HFFc6 (cell line): ENCODE measurements around the gene ACAA2. TPM values are rescaled to one million over a fixed set of nuclear protein-coding genes. Genes with fewer than 3 reads are reported as not detected.

Experiments used
- DNase-seq: peaks from one replicate; pipeline ENCODE4 v3.0.0-alpha.2; 2018
- H3K27ac Mint-ChIP-seq: 2 replicates; pipeline ENCODE4 v1.8.0; 2020; ENCODE audit warnings: mild to moderate bottlenecking, mixed read lengths
- H3K27me3 Mint-ChIP-seq: 2 replicates; pipeline ENCODE4 v1.8.0; 2021; ENCODE audit warnings: mild to moderate bottlenecking, moderate library complexity, mixed read lengths; ENCODE audit not compliant: insufficient read depth
- H3K36me3 Mint-ChIP-seq: 2 replicates; pipeline ENCODE4 v1.8.0; 2021; ENCODE audit warnings: low read depth, mixed read lengths
- H3K4me1 Mint-ChIP-seq: 2 replicates; pipeline ENCODE4 v1.8.0; 2020; ENCODE audit warnings: low read depth, mixed read lengths
- H3K4me3 Mint-ChIP-seq: 2 replicates; pipeline ENCODE4 v1.8.0; 2020; ENCODE audit warnings: mild to moderate bottlenecking, moderate library complexity, mixed read lengths
- H3K9me3 Mint-ChIP-seq: 2 replicates; pipeline ENCODE4 v1.8.0; 2020; ENCODE audit warnings: mild to moderate bottlenecking, mixed read lengths
- total RNA-seq, 6 experiments: library from RNA; stranded (reverse); fragmentation: NEBNext Ultra II Directional; extraction: Animal tissue kit (Norgen Biotek cat#: 25700); gene quantifications; 2 replicates in 1 of 6; 3 replicates in 5 of 6; pipeline ENCODE4 v1.2.3, GENCODE V29; 2021
- TF ChIP-seq, protein P1 (sequence below): fragments of 200-600 bp; sonication (generic); IDR thresholded peaks from 2 replicates; pipeline ENCODE4 v1.5.0; 2021; ENCODE audit warnings: antibody characterized with exemption, mild to moderate bottlenecking

Gene ACAA2
- total RNA-seq, 6 experiments from 2014 or later, result 6.3 to 23.3 (median 7.1) TPM

DNA sequence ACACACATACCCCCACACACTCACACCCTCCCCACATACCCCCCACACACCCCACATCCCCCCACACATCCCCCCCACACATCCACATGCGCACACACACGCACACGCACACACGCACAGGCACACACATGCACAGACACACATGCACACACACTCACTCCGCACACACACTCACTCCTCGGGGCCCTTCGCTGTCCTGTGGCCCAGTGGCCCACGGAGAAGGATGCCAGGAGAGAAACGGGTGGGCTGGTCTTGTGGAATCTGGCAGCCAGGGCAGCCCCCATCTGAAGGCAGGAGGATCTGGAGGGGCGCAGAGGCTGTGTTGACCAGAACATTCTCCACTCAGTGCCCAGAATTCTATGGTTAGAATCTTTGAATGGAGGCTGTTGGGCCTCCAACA lies 51.6 kb downstream of the ACAA2 start:
- Mint-ChIP-seq H3K4me3 (no peak overlapping the region), H3K36me3 (no peaks in the 10 kb centered on the region), H3K27ac (no peak overlapping the region), H3K9me3 (no peaks in the 10 kb centered on the region), H3K27me3 (peaks cover 12% of the 10 kb centered on the region), H3K4me1 (no peaks in the 10 kb centered on the region)
- DNase-seq, result no peak
- TF ChIP-seq, protein P1, sequence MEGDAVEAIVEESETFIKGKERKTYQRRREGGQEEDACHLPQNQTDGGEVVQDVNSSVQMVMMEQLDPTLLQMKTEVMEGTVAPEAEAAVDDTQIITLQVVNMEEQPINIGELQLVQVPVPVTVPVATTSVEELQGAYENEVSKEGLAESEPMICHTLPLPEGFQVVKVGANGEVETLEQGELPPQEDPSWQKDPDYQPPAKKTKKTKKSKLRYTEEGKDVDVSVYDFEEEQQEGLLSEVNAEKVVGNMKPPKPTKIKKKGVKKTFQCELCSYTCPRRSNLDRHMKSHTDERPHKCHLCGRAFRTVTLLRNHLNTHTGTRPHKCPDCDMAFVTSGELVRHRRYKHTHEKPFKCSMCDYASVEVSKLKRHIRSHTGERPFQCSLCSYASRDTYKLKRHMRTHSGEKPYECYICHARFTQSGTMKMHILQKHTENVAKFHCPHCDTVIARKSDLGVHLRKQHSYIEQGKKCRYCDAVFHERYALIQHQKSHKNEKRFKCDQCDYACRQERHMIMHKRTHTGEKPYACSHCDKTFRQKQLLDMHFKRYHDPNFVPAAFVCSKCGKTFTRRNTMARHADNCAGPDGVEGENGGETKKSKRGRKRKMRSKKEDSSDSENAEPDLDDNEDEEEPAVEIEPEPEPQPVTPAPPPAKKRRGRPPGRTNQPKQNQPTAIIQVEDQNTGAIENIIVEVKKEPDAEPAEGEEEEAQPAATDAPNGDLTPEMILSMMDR, result no peak

DNA sequence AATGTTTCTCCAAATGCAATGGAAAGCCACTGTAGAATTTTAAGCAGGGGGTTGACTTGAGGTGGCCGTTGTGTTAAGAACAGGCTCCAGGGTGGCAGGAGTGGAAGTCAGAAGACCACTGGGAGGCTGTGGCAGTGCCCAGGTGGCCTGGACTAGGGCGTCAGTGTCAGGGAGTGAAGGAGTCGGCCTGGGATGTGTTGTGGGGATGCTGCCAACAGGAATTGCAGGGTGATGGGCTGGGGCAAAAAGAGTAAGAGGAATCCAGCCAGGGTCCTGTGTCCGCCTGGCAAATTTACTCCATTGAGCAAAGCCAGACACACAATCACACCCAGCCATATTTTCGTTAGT lies 55.1 kb downstream of the ACAA2 start:
- Mint-ChIP-seq H3K4me1 (no peaks in the 10 kb centered on the region), H3K27ac (no peak overlapping the region), H3K9me3 (no peaks in the 10 kb centered on the region), H3K4me3 (no peak overlapping the region), H3K36me3 (no peaks in the 10 kb centered on the region), H3K27me3 (peaks cover 11% of the 10 kb centered on the region; the same call in 1 of the 2 replicates)
- TF ChIP-seq, protein P1, result no peak
- DNase-seq, result no peak

DNA sequence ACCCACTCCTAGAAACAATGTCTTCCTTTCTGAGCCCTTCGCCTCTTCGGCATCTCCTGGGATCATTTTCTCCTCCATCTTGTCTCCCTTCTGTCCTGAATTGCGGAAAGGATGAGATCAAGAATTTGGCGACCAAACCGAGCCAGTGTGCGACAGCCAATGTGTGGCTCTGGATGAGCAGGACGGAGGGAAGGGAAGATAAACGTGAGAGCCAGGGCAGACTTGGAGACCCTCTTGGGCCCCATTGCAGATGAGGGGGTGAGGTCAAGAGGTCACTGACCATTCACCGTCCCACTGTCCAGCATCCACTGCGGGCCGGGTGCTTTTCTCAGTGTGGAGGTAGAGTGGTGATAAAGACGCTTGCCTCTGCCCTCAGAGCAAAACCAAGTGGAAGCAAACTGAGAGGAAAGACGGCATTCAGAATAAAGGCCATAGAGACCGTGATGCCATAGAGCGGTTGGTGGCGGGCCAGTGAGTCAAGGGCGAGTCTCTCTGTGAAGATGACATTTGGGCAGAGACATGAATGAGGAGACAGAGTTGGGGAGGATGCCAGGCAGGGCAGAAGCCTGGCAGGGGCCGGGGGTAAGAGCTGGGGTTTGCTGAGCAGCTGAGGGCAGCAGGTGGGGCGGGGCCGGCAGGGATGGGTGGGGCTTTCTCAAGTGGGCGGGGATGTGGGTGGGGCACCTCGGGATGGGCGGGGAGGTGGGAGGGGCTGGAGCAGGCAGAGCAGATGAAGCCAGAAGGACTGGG lies 55.6 kb downstream of the ACAA2 start:
- no peak for DNase-seq
- Mint-ChIP-seq H3K36me3 (no peaks in the 10 kb centered on the region), H3K27me3 (peaks cover 14% of the 10 kb centered on the region), H3K9me3 (no peaks in the 10 kb centered on the region), H3K4me1 (no peaks in the 10 kb centered on the region), H3K27ac (no peak overlapping the region), H3K4me3 (no peak overlapping the region)
- TF ChIP-seq, protein P1, result no peak

GRCh38 chr18:49756671-49757362 lies 56.5 kb downstream of the ACAA2 start:
- no peaks in the 10 kb centered on the region for H3K4me1 Mint-ChIP-seq
- H3K36me3 Mint-ChIP-seq, result no peaks in the 10 kb centered on the region

DNA sequence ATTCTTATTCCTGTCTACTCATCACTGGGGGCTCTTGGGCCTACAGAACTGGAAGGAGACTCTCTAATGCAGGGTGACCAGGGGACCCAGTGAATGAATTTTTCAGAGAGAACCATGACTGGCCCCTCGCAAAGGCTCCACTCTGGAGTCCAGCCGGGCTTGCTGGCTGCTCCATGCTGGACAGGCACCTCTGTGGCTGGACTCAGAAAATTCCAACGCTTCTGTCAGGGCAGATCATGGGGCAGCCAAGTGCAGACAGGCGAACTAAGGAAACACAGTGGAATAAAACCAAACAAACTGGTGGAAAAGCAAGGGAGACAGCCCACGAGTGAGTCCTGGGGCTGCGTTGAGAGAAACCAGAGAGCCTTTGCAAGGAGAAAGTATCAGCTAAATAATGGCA lies 57.2 kb downstream of the ACAA2 start:
- TF ChIP-seq, protein P1, result no peak

More at GRCh38 chr18:49756671-49757362, 56.5 kb downstream of the ACAA2 start:
- Mint-ChIP-seq H3K4me3 (no peak overlapping the region), H3K27ac (no peak overlapping the region), H3K27me3 (peaks cover 16% of the 10 kb centered on the region), H3K9me3 (no peaks in the 10 kb centered on the region)
- no peak for DNase-seq
- TF ChIP-seq, protein P1, result no peak

More for the DNA sequence above, 57.2 kb downstream of the ACAA2 start:
- no peak for DNase-seq
- H3K4me1 Mint-ChIP-seq, result no peaks in the 10 kb centered on the region
- no peaks in the 10 kb centered on the region for H3K9me3 Mint-ChIP-seq
- no peaks in the 10 kb centered on the region for H3K36me3 Mint-ChIP-seq
- H3K27ac Mint-ChIP-seq, result no peak overlapping the region
- H3K27me3 Mint-ChIP-seq, result peaks cover 21% of the 10 kb centered on the region
- no peak overlapping the region for H3K4me3 Mint-ChIP-seq
